Inferior parietal cortex (tissue), 1 donor: Measurements from ENCODE around the gene FCN1.

ENCODE experiments used
- DNase-seq: peaks from one replicate; pipeline ENCODE4 v3.0.0-alpha.2; 2016; ENCODE audit errors: extremely low spot score

FCN1 gene

GRCh38 chr9:134951994-134952393 is 34.3 kb upstream of the FCN1 start:
- no peak for DNase-seq

- no peak for DNase-seq
Observed at GRCh38 chr9:134951461-134951860, 33.7 kb upstream of the FCN1 start.

DNA sequence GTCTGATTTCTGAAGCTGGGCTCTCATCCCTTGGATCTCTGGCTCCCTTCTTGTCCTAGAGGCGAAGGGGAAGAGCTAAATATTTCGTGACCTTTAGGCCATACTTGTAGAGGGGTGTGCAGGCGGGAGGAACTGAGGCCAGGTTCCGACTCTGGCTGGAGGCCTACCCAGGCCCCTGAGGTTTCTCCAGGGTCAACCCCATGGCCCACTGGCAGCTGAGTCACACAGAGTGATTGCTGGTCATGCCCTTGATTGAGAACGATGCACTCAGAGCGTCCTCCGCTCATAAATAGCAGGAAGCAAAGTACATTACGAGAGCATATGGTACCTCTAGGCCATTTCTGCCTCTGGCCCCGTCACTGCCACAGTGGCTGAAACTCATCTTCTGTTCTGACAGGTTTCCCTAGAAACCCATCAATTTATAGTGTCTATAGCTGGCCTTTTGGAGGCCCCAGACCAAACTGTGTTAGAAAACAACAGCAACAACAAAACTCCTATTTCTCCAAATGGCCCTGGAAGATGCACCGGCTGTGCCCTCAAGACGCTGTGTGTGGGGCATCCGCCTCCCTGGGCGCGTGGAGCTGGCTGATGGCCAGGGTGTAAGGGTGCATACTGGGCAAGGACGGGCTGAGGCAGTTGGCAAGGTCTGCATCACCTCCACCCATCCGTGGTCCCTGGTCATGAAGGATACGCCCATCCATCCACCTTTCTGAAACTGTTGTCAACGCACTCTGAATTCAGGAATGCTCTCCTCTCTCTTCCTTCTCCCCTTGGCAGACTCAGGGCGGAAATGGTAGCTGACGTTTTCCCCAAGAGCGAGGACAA is 32.9 kb upstream of the FCN1 start:
- DNase-seq: no peak

- DNase-seq: no peak
Observed at GRCh38 chr9:134949681-134950385, 32.1 kb upstream of the FCN1 start.

DNA sequence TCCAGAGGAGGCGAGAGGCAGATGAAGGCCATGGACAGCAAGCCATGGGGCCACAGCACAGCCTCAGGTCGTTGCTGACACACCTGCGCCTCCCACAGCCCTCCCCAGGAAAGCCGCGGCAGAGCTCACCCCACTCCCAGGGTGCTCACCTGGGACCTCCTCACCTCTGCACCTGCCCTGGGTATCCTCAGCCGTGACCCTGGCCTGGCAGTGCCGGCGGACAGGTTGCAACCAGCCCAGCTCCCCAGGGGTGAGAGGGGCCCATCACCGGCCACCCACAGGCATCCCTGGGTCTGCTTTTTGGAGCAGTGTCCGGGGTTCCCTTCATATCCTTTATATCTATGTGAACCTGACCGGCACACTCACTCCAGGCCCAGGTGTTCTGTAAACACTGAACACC is 30.4 kb upstream of the FCN1 start:
- DNase-seq: no peak

DNA sequence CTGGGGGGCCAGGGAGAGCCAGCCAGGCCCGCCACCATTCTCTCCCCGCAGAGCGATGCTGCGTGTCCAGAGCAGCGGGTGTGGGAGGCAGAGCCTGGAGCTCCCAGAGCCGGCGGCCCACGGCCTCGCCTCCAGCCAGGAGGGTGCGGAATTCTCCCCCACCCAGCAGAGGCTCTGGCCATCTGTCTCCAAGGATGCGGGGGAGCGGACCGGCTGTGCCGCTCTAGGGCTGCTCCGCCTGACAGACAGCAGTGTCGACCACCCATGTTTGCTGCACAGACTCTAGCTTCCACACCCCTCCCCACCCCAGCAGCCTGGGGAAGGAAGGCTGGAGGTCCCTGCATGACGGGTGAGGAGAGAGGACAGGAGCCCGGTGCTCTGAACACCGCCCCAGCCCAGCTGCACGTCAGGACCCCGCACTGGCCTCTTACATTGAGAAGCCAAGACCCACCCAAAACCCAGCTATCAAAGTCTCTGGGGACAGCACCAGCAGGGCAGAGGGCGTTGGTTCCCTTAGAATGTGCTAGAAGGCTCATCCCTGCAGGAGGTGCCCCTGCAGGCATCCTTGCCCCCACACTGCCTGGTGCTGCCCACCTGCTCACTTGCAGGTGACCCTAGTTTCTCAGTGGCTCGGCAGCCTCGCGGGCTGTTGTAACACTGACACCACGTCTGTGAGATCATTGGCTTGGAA is 29.7 kb upstream of the FCN1 start:
- DNase-seq: no peak

GRCh38 chr9:134946663-134947062 is 29.0 kb upstream of the FCN1 start:
- no peak for DNase-seq

GRCh38 chr9:134945509-134946275 is 28.0 kb upstream of the FCN1 start:
- DNase-seq: no peak

DNA sequence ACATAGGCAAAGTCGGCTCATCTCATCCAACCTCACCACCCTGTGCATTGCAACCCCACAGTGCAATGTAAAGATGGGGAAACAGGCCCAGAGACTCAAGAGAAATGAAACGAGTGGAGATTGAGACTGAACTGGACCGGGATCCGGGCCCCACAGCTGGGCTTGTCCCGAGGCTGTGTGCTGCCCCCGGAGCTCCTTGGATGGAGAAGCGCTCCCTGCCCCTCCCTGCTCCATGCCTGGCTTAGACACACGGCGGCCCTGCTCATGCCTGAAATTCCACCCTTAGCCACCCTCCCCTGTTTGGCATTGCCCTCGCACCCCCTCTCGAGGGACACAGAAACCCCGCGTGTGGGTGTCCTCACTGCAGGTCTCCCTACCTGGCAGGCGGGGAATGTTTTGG is 27.2 kb upstream of the FCN1 start:
- DNase-seq: no peak

GRCh38 chr9:134944351-134944802 is 26.7 kb upstream of the FCN1 start:
- no peak for DNase-seq

GRCh38 chr9:134943836-134944235 is 26.1 kb upstream of the FCN1 start:
- DNase-seq: no peak

GRCh38 chr9:134943411-134943810 is 25.7 kb upstream of the FCN1 start:
- no peak for DNase-seq

DNA sequence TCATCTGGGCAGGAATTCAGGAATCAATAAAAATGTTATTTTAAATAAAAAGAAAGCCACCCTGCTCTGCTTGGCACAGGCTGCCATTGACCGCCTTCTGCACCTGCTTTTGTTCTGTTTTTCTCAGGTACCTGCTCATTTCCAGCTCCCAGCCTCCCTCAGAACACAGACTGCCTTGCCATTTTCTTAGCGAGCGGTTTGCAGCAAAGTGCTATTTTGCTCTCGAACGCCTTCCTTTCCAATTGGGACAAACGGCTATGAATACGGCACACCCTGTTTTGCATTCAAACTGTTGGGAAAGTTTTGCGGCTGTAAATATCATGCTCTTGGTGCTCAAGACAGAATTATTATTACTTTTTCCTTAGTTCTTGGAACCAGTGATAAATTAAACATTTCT is 25.1 kb upstream of the FCN1 start:
- peak; percentile 43 for DNase-seq

GRCh38 chr9:134942011-134942787 is 24.5 kb upstream of the FCN1 start:
- DNase-seq: peak; percentile 25

GRCh38 chr9:134940236-134941208 is 22.8 kb upstream of the FCN1 start:
- DNase-seq: no peak

DNA sequence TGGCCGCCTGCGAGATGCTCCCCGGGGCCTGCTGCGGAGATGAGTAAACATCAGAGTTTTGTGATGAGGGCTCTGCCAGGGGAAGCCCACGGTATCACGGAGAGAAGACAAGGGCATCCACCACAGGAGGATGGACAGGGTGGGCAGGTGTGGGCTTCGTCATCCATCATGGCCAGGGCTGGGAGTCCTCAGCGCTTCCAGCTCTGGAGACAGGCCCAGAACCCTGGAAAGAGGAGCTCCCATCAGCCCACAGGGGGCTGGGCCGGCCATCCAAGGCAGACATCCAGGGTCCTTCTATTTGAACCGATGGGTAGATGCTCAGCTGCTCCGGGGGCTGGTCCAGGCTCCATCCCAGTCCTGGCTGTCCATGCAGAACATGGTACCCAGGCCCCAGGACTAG is 22.1 kb upstream of the FCN1 start:
- DNase-seq: no peak

DNA sequence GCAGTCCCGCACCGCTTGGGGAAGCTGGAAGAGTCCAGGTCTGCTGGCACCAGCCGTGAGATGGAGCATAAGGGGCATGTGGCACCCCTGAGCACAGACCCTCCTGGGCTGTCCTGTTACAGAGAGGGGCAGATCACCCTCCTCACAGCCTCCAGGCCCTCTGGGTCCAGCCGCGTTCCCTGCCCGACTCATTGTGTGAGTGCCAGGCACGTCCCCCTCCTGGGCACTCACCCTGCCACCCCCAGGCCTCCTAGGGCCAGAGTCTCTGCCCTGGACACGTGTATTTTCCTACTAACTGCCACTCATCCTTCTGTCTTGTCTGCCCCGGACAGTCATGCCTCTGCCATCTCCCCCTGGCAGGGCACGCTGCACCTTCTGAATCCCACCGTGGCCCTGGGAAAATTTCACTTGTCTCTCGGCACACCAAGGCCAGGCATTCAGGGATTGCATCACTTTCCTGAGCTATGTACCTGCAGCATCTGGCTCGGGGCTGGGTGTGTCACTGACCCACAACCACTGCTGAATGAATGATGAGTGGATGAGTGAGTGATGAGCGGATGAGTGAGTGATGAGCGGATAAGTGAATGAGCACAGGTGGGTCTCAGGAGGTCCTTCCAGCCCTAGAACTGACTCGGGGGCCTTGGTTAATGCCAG is 21.5 kb upstream of the FCN1 start:
- no peak for DNase-seq

GRCh38 chr9:134938346-134939079 is 20.8 kb upstream of the FCN1 start:
- no peak for DNase-seq
